Measurements from ENCODE around the gene PSG2.
"Not testable (repeated sequence)": the region's sequence is repeated elsewhere in the genome, so short reads cannot be mapped to it uniquely, and the experiment has no call there.

Gene PSG2

DNA sequence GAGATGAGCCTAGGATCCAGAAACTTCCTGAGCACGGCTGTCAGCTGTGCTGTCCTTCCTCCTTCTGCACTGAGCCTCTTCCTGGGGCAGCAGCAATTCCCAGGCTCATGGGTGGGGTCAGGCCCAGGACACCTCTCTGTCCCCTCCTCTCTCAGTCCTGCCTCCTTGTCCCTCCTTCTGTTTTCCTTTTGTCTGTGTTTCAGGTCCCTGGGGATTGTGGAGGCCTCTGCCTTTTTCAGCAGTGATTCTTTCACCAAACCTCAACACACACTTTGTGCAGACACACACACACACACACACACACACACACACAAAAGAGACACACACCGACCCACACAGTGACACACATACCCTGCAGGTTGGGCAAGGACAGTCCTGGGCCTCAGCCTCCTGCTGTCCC lies at the start of gene PSG2:
Gene PSG2, minus strand, starts transcription at position 101 of the 400 bp plus-strand sequence. CDS start 132 bp downstream, outside the sequence.
- DNase-seq (ENCODE audit: low read depth): not testable (repeated sequence)

DNA sequence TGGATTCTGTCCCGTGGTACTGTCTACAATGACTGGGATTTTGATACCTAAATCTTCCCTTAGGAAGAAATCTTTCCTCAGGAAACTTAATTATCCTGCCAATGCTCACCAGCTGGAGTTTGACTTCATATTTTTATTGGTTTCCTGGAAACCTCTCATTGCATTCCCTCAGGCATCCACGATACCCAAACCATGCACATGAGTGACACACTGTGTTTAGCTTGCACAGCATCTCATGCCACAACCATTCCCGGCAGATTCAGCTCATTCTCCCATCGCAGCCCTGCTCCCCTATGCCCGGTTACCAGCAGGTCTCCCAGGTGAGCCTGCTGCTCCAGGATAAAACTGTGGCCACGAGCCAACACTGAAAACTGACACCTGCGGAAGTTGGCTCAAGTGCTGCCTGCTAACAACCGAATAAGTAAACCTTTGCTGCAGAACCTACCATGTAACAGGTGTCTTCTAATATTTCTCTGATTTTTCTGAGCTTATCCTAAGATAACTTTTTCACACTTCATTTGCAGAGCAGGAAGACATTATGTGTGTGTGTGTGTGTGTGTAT lies 48.9 kb upstream of the PSG2 start:
- not testable (repeated sequence) for DNase-seq (ENCODE audit: low read depth)

DNA sequence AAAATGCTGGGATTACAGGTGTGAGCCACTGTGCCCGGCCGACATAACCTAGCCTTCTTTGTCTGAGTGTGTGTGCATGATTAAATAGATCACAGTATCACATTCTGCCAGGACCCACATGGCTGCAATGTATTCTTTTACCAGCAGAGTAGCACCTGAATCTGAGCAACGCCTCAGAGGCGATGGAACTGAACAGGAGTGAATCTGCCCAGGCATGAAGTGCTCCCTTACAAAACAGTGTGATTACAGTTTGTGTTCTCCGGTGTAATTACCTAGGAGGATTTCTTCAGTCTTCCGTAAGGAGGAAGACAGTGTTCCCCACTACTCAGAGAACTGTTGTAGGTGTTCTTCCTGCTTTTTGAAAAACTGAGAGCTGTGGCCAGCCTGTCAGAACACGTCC lies 46.7 kb upstream of the PSG2 start:
- not testable (repeated sequence) for DNase-seq (ENCODE audit: low read depth)

DNA sequence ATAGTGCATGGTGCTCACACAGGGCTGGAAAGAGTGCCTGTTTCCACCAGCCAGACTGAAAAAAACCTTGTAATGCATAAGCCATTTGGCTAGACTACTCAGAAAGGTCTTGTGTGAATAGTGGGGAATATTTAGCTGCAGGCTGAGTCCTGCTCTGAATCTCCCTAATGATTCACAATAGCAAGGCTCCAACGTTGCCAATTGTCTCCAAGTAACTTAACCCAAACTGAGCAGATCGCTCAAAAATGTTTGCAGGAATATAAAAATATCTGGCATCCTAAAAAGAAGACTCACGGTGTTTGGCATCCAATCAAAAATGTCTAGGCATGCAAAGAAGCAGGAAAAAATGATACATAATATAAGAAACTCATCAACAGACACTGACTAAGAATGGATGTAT lies 44.8 kb upstream of the PSG2 start:
- peak; percentile 46 for DNase-seq (ENCODE audit: low read depth)

DNA sequence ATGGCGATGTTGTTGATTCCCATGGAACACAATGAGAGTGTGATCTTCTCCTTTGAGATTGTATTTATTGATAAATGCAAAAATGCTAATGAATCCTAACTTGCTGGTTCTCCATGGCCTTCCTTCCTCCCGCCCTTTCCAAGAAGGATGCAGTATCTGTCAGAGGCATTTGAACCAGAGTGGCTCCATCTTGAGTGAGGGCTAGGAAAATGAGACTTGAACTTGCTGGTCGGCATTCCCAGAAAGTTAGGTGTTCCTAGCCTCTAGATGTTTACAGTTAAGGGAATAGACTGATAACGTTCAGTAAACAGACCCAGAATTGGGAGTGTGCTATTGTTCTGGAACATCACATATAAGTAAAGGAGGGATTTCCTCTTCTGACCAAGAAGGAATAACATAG lies 44.2 kb upstream of the PSG2 start:
- no peak for DNase-seq (ENCODE audit: low read depth)

DNA sequence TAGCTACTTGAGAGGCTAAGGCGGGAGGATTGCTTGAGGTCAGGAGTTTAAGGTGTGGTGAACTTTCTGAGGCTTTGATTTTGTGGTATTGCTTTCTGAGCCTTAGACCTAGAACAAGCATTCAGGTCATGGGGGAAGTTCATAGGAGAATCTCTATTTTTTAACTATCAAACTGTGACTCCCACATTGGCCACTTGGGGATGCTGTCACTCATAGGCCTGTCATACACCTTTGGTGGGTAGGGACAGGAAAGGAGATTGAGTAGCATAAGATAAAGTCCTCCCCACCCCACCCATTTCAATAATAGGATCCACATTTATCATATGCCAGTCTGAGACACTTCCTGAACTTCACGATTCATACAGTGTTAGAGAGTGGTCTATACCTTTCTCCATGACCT lies 41.9 kb upstream of the PSG2 start:
- no peak for DNase-seq (ENCODE audit: low read depth)

DNA sequence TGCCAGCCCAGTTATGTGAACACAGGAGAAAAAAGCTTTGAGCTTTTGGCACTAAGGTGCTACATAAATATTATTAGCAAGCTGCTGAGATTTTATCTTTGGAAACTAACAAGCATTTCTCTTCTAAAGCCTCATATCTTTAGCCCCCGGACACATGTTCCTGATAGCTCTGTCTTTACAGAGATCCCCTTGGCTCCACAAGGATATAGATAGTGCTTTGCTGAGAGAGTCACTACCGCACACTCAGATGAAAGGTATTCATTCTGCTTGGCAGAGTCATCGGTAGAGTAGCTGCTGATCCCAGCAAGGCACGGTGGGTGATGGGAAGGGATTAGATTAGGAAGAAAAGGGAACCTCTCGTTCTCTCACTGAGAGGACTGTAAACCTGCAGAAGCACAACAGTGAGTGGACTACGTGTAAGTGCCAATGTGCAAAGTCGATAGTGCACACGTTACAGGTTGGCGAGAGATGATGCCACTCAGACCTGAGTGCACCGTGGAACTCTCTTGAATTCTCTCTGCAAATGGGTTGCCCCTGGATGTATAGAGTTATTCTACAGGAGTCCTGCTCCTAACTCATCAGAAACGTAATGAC lies 38.0 kb upstream of the PSG2 start:
- not testable (repeated sequence) for DNase-seq (ENCODE audit: low read depth)

DNA sequence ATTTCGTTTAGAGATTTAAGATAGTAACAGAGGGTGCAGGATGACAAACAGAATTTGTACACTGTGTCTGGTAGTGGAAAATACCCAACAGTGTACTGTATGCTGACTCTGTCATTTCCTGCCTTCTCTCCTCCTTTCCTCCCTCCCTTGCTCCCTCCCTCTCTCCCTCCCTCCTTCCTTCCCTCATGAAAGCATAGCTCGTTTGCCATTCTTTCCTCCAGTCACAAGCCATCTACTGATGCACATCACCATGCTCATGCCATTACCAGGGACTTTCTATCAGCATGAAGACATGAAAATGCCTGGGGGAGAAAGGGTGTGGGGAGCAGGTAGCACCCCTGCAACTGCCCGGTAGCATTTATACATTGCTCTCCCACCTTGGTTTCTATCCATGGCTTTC lies 37.0 kb upstream of the PSG2 start:
- not testable (repeated sequence) for DNase-seq (ENCODE audit: low read depth)

DNA sequence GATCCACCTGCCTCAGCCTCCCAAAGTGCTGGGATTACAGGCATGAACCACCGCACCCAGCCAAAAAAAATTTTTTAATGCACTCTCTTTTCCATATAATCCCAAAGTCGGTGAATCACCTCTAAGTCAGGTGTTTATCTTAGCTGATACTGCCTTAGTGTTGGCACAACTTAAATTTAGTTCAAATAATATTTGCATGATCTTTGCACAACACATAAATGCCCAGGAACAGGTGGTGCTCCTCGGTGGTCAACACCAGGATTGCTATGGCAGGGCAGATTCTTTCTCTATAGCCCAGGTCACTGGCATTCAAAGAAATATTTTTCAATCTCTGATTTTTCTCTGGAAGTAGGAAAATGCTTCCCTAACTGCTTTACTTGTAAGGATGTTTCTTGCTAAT lies 33.9 kb upstream of the PSG2 start:
- DNase-seq (ENCODE audit: low read depth): not testable (repeated sequence)

DNA sequence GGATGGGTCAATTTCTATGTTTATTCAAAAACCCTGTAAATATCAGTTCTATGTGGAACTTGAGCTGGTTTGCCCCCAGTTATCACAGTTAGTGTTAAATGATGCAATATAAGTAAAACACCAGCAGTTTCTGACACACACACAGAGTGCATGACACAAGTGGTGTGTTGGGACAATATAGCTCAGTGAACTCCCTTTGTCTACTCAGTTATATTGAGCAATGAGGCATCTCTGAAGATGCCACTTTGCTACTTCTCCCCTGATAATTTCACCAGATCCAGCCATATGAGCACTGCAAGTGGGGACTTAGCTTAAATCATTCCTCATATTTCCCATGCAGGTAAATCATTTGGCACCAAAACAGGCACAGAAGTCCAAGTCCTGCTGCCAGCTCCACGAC lies 33.0 kb upstream of the PSG2 start:
- not testable (repeated sequence) for DNase-seq (ENCODE audit: low read depth)

DNA sequence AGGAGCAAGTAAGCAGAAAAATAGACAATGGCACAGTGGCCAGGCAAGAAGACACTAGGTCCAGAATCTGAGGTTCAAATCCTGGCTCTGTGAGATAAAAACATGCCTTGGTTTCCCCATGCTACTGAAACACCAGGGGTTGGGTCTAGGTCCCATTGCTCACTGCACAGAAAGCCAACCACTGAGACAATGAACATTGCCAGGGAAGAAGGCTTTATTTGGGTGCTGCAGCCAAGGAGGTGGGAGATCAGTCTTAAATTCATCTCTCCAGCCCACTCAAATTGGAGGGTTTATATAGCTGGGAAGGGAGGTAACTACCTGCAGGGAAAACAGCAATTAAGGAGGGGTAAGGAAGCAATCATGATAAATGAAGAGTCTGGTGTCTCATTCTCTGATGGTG lies 32.6 kb upstream of the PSG2 start:
- DNase-seq (ENCODE audit: low read depth): not testable (repeated sequence)

DNA sequence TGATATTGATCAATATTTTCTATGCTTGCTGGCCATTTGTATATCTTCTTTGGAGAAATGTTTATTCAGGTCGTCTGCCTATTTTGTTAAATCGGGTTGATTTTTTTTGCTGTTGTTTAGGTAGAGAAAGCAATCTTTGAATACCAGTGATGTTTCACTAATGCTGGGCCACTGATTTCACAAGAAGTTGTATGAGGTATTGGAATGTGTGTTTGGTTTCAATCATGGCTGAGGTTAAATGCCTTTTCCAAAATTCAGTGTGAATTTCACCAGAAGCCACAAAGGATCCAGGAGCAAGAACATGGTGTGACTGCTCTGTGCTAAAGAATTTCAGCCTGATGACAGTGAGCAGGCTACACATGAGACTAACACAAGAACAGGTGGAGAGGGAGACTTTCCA lies 32.1 kb upstream of the PSG2 start:
- DNase-seq (ENCODE audit: low read depth): not testable (repeated sequence)

DNA sequence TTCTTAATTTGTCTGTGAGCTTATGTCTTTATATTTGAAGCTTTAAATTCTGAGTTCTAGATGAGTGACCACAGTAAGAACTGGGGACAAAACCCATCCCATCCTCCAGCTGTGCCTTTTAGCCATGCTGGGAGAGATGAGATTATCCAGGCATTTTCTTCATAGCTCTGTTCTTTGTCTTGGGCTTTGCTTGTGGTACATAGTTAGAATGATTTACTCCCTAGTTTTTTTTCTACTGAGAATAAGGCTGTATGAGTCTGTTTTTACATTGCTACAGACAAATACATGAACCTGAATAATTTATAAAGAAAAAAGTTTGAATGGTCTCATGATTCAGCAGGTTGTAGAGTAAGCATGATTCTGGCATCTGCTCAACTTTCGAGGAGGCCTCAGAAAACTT lies 24.9 kb upstream of the PSG2 start:
- DNase-seq (ENCODE audit: low read depth): not testable (repeated sequence)

DNA sequence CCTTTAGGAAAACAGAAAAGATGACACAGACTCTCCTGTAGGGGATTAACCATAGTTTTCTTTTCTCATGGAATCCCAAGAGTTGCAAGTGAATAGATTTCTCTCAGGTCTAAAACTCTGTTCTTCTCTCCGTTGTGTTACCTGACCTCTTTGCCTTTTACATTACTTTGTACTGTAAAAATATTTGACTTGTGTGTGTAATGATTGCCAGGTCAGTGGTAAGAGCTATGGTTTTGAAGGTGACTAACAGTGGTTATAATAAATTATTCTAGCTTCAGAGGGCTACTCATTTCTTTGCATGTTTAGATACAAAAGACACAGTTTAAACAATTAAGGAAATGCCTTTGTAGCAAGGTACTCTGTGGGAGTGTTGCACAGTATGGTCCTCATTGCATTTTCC lies 23.0 kb upstream of the PSG2 start:
- no peak for DNase-seq (ENCODE audit: low read depth)

DNA sequence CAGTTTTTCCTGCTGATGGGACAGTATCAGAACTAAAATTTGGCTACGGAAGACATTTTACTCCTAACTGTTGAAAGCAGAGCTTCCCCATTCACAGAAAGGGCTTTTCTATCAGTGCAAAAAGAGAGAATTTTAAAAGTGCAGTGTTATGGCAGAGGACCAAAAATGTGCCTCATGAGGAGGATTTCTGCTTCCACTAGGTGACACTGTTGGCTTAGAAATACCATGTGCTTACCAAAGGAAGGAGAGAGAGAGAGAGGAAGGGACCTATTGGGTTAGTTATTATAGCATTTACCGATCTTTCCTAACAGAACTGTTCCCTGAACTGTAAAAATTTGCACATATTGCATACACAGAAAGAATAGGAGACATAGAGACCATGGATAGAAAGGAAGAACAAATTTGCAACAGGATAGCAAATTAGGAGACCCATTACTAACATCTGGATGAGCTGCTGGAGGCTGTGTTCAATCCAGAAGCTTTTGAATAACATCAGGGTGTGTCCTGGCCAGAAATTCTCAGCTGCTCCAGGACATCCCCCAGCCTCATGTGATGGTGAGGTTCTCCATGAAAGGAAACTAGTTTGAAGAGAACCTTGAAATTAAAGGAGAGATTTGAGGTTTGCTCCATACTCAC lies 21.8 kb upstream of the PSG2 start:
- peak; percentile 31 for DNase-seq (ENCODE audit: low read depth)

DNA sequence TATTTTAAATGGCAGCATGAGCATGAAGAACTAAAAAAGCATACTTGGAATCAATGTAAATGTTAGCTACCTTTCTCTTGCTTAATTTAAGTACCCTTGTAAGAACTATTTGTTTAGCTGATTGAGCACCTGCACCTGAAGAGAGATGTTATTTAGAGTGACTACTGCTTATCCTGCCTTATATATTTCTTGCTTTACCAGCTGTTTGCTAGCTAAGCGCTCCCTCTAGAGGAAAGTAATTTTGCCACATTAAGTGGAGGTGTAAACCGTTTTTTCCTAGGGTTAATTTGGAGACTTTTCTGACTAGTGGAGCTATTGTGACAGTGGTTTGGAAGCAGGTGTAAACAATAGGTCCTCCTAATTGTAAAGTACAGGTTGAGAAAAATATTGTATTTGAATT lies 19.4 kb upstream of the PSG2 start:
- DNase-seq (ENCODE audit: low read depth): no peak

DNA sequence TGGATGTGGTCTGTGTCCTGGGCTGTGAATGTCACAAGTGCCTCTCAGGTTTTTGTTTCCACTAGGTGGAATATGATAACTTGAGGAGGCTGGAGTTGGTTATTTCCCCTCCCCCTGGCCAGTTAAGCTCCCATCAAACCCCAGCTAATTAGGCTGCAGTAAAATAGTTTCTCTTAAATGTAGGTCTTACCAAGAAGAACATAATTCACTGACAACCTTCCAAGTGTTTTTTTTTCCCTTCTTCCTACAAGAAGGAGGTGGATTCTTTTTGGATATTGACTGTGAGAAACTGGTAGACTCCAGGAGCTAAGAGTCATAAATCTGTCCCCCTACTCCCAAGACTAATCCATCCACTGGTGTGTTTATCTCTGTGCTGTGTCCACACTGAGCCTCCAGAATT lies 15.9 kb upstream of the PSG2 start:
- DNase-seq (ENCODE audit: low read depth): not testable (repeated sequence)

DNA sequence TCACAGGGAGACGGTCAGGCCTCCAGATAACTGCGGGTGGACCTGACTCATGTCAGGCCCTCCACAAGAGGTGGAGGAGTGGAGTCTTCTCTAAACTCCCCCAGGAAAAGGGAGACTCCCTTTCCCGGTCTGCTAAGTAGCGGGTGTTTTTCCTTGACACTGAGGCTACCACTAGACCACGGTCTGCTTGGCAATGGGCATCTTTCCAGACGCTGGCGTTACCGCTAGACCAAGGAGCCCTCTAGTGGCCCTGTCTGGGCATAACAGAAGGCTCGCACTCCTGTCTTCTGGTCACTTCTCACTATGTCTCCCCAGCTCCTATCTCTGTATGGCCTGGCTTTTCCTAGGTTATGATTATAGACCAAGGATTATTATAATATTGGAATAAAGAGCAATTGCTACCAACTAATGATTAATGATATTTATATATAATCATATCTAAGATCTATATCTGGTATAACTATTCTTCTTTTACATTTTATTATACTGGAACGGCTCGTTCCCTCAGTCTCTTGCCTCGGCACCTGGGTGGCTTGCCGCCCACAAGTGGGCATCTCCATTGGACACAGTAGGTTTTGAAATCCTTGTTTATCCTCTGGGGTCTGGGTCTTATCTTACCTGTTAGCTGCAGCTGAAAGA lies 5.3 kb upstream of the PSG2 start:
- peak; percentile 43 for DNase-seq (ENCODE audit: low read depth)

DNA sequence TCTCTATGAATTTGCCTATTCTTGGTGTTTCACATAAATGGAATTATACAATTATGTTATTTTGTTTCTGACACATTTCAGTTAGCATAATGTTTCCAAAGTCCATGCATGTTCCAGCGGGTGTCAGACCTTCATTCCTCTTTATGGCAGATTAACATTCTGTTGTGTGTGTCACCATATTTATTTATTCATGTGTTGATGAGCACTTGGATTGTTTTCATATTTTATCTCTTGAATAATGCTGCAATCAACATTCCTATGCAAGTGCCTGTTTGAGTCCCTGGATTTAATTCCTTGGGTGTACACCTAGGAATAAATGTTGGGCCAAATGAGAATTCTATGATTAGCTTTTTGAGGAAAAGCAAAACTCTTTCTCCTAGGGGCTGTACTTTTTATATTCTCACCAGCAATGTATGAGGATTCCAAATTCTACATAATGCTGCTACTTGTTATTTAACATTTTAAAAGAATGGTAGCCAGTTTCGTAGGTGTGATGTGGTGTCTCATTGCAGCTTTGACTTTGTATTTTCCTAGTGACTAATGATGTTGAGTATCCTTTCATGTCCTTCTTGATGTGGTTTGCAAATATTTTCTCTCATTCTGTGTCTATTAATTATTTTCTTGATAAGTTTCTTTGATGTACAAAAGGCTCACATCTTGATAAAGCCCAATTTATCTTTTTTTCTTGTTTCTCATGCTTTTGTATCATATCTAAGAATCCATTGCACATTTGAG lies 3.5 kb upstream of the PSG2 start:
- DNase-seq (ENCODE audit: low read depth): not testable (repeated sequence)

DNA sequence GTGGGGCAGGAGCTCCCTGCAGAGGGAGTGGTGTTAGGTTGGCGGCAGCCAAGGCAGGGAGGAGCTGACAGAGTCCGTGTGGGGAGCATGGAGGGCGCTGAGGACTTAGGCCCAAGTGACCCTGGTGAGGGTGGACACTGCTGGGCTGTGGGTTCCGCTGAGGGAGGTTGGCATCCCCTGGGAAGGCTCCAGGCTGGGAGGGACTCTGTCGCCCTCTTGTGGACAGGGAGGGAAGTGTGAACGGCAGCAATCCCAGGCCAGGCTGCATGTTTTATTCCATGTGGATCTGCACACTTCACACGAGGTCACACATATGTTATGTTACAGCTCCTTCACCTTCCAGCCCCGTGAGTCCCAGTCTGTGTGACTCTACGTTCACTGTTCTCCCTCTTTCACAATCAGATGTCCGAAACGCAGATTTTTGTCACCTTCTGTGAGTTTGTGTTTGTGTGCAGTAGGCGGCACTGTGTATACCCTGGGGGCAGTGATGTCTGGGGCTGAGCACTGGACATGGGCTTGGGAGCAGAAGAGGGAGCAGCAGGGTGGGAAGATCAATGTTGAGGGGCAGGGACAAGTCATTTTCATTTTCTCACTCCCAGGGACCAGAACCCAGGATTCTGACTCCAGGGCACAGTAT lies 1.8 kb upstream of the PSG2 start:
- DNase-seq (ENCODE audit: low read depth): peak; percentile 0

DNA sequence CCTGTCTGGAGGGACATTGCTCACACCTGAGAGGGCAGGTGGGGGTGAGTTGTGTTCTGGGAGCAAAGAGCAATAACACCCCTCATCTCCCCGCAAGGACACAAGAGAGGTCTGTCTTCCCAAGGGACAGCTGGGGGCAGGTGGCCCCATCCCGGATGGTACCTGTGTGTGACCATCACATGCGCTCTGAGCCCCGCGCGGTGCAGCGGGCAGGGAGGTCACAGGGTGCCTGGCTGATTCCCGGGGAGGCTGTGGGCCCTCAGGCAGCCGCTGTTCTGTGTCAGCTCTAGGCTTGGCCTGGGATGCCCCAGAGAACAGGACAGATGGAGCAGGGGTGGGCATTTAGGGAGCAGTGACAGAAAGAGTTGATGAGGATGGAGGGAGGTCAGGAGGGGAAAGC lies 1.2 kb upstream of the PSG2 start:
- not testable (repeated sequence) for DNase-seq (ENCODE audit: low read depth)

DNA sequence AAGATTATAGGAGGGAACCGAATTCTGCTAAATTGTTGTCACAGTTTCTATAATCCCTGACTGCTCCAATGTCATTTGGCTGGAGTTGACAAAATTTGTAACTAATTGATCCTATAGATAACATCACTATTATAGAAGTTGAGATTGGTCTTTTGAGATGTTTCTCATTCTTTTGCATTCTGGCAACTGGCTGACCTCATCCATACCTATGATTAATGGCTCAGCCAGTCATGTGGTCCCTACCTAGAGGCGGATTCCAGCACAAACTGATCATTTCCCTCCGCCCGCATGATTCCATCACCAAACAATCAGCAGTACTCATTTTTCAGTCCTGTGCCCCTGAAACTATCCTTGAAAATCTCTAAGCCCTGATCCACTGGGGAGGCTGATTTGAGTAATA lies 4.2 kb downstream of the PSG2 start:
- DNase-seq (ENCODE audit: low read depth): peak; percentile 2

Data from fibroblast of the conjunctiva (primary cell).